ENCODE data around the gene ADRA2C. TPM values are rescaled to one million over a fixed set of nuclear protein-coding genes. Genes with fewer than 3 reads are reported as not detected.

The ADRA2C gene
- polyA plus RNA-seq, 1 of the 3 experiments (the other 2 are of a cell fraction): 0.15 TPM

- Histone ChIP-seq H3K4me1 (ENCODE audit: control insufficient read depth in 1 of 2, insufficient read depth in 2 of 2, low read depth in 1 of 2, low read length in 1 of 2) (peaks cover 0 to 15% of the 10 kb centered on the region in 2 experiments; a peak in 2 of 4 replicates), H3K27ac (ENCODE audit: low read depth in 2 of 2, low read length in 1 of 2) (no peak overlapping the region), H3K79me2 (ENCODE audit: insufficient read depth) (no peaks in the 10 kb centered on the region), H3F3A (replicated peaks; ENCODE audit: insufficient read depth) (no peaks in the 10 kb centered on the region), H3K4me3 (ENCODE audit: low read depth in 2 of 2, low read length in 1 of 2) (no peak overlapping the region), H3K9me2 (no peaks in the 10 kb centered on the region), H3K9ac (no peak overlapping the region), H3K9me3 (no peaks in the 10 kb centered on the region), H3K4me2 (no peak overlapping the region), H3K27me3 (ENCODE audit: insufficient read depth) (no peaks in the 10 kb centered on the region), H2AFZ (ENCODE audit: low read depth) (no peak overlapping the region), H4K20me1 (ENCODE audit: insufficient read depth) (no peaks in the 10 kb centered on the region), H3K36me3 (replicated peaks in 1 of 2; ENCODE audit: control insufficient read depth in 1 of 2, insufficient read depth in 2 of 2, low read length in 1 of 2) (no peaks in the 10 kb centered on the region)
- ChIA-PET POLR2A (no interaction called here), CTCF (no interaction called here)
- no peak for DNase-seq
- no peak for TF ChIP-seq MEF2A (IDR thresholded peaks at IDR 0.05; ENCODE audit: borderline replicate concordance, low read depth)
- TF ChIP-seq USF1 (IDR thresholded peaks at IDR 0.05; ENCODE audit: borderline replicate concordance, low read depth): no peak
- no peak for TF ChIP-seq RXRA (IDR thresholded peaks at IDR 0.05; ENCODE audit: borderline replicate concordance, low read depth)
- TF ChIP-seq YY1 (IDR thresholded peaks at IDR 0.05; ENCODE audit: low read depth): no peak
- no peak for TF ChIP-seq EZH2phosphoT487 (IDR thresholded peaks at IDR 0.05; ENCODE audit: borderline replicate concordance, low read depth)
- no peak for TF ChIP-seq PBX3 (IDR thresholded peaks at IDR 0.05)
- TF ChIP-seq IRF3 (IDR thresholded peaks at IDR 0.05; ENCODE audit: low read depth, low read length): no peak
- no peak for TF ChIP-seq RCOR1 (IDR thresholded peaks at IDR 0.05; ENCODE audit: low read length)
- 76% methylated on average over 17 of the region's 25 CpGs for WGBS (ENCODE audit: low lambda C conversion rate)
Observed at GRCh38 chr4:3740256-3740655, 25.9 kb upstream of the ADRA2C start.

- 62% methylated on average over 16 of the region's 19 CpGs for WGBS (ENCODE audit: low lambda C conversion rate)
Observed at GRCh38 chr4:3741217-3742011, 24.8 kb upstream of the ADRA2C start.

More at GRCh38 chr4:3741217-3742011, 24.8 kb upstream of the ADRA2C start:
- POLR2A ChIA-PET: no interaction called here
- Histone ChIP-seq H3K36me3 (replicated peaks in 1 of 2; ENCODE audit: control insufficient read depth in 1 of 2, insufficient read depth in 2 of 2, low read length in 1 of 2) (no peaks in the 10 kb centered on the region), H3K4me2 (no peak overlapping the region), H2AFZ (ENCODE audit: low read depth) (no peak overlapping the region), H3K9me2 (no peaks in the 10 kb centered on the region), H3K27me3 (ENCODE audit: insufficient read depth) (no peaks in the 10 kb centered on the region), H3K9me3 (no peaks in the 10 kb centered on the region), H3K4me1 (ENCODE audit: control insufficient read depth in 1 of 2, insufficient read depth in 2 of 2, low read depth in 1 of 2, low read length in 1 of 2) (peaks cover 0 to 25% of the 10 kb centered on the region in 2 experiments; a peak in 2 of 4 replicates), H3K4me3 (ENCODE audit: low read depth in 2 of 2, low read length in 1 of 2) (no peak overlapping the region), H4K20me1 (ENCODE audit: insufficient read depth) (no peaks in the 10 kb centered on the region), H3K9ac (no peak overlapping the region), H3K79me2 (ENCODE audit: insufficient read depth) (no peaks in the 10 kb centered on the region), H3K27ac (ENCODE audit: low read depth in 2 of 2, low read length in 1 of 2) (no peak overlapping the region), H3F3A (replicated peaks; ENCODE audit: insufficient read depth) (peaks cover 9% of the 10 kb centered on the region)
- TF ChIP-seq EZH2phosphoT487 (IDR thresholded peaks at IDR 0.05; ENCODE audit: borderline replicate concordance, low read depth): no peak
- TF ChIP-seq YY1 (IDR thresholded peaks at IDR 0.05; ENCODE audit: low read depth): no peak
- TF ChIP-seq TAF1 (IDR thresholded peaks at IDR 0.05; ENCODE audit: borderline replicate concordance, low read depth, low read length): no peak
- no peak for TF ChIP-seq RFX5 (IDR thresholded peaks at IDR 0.05; ENCODE audit: low read length)
- no peak for TF ChIP-seq TCF12 (IDR thresholded peaks at IDR 0.05)
- TF ChIP-seq MAX (IDR thresholded peaks at IDR 0.05; ENCODE audit: low read depth): no peak
- no peak for TF ChIP-seq USF1 (IDR thresholded peaks at IDR 0.05; ENCODE audit: borderline replicate concordance, low read depth)
- no peak for TF ChIP-seq FOXJ3 (CRISPR knock-in tag; IDR thresholded peaks at IDR 0.05)
- no peak for TF ChIP-seq MEF2A (IDR thresholded peaks at IDR 0.05; ENCODE audit: borderline replicate concordance, low read depth)
- no peak for TF ChIP-seq FOSL2 (IDR thresholded peaks at IDR 0.05; ENCODE audit: borderline replicate concordance, low read depth)
- TF ChIP-seq RAD21 (IDR thresholded peaks at IDR 0.05; ENCODE audit: low read length): no peak
- no peak for DNase-seq
- CTCF ChIA-PET: interaction anchor here (1.0 to 1.2 kb wide), 2 partner anchors 51 to 634 kb away, joined by 3 read pairs; no protein-coding TSS in a partner anchor
